NCI-H526 treated with DMSO at 0.1 percent for 48 hours (cell line): Measurements from ENCODE around the gene FAIM2.
"Not testable (repeated sequence)": the region's sequence is repeated elsewhere in the genome, so short reads cannot be mapped to it uniquely, and the experiment has no call there.

Source experiments
- DNase-seq: peaks from one replicate; lab custom pipeline; 2025; lab: John Stamatoyannopoulos, UW

FAIM2 gene

GRCh38 chr12:49893753-49894750 lies 9.6 kb downstream of the FAIM2 start:
- no peak for DNase-seq

- DNase-seq, result no peak
Measured at GRCh38 chr12:49892732-49893317, 10.9 kb downstream of the FAIM2 start.

GRCh38 chr12:49892084-49892731 lies 11.5 kb downstream of the FAIM2 start:
- DNase-seq, result no peak

- DNase-seq, result no peak
Measured at GRCh38 chr12:49891476-49891875, 12.2 kb downstream of the FAIM2 start.

- no peak for DNase-seq
Measured at GRCh38 chr12:49891012-49891411, 12.7 kb downstream of the FAIM2 start.

- DNase-seq, result no peak
Measured at GRCh38 chr12:49890096-49890461, 13.6 kb downstream of the FAIM2 start.

- no peak for DNase-seq
Measured at GRCh38 chr12:49889361-49890095, 14.2 kb downstream of the FAIM2 start.

GRCh38 chr12:49888461-49889151 lies 15.1 kb downstream of the FAIM2 start:
- no peak for DNase-seq

- DNase-seq, result no peak
Measured at GRCh38 chr12:49887536-49888401, 15.9 kb downstream of the FAIM2 start.

GRCh38 chr12:49887091-49887490 lies 16.6 kb downstream of the FAIM2 start:
- no peak for DNase-seq

- no peak for DNase-seq
Measured at GRCh38 chr12:49885663-49886461, 17.8 kb downstream of the FAIM2 start.

GRCh38 chr12:49885118-49885517 lies 18.6 kb downstream of the FAIM2 start:
- DNase-seq, result peak; percentile 8

- DNase-seq, result no peak
Measured at GRCh38 chr12:49882851-49883464, 20.7 kb downstream of the FAIM2 start.

GRCh38 chr12:49882248-49882850 lies 21.4 kb downstream of the FAIM2 start:
- DNase-seq, result no peak

- no peak for DNase-seq
Measured at GRCh38 chr12:49881415-49882247, 22.1 kb downstream of the FAIM2 start.

GRCh38 chr12:49880756-49881414 lies 22.8 kb downstream of the FAIM2 start:
- DNase-seq, result no peak

GRCh38 chr12:49879065-49879464 lies 24.6 kb downstream of the FAIM2 start:
- DNase-seq, result not testable (repeated sequence)
